K562 (cell line): Measurements from ENCODE around the gene PLAC9. TPM values are rescaled to one million over a fixed set of nuclear protein-coding genes. Genes with fewer than 3 reads are reported as not detected.

ENCODE experiments used
- ATAC-seq: fragments of 200-7000 bp; cut with Tn5 transposase; 3 replicates; pipeline ENCODE4 v1.9.1; 2020; ENCODE audit warnings: moderate library complexity
- BruUV-seq: library from RNA; stranded (reverse); fragments of 400-500 nt; replicated peaks from 2 replicates; lab custom pipeline; 2021; lab: Mats Ljungman, UMichigan
- CTCF ChIA-PET: fragments of 300-600 bp; formaldehyde crosslinking; extraction: SDS; loops from one replicate; lab custom pipeline; 2021; ENCODE audit warnings: low intra/inter-chr PET ratio; lab: Yijun Ruan, JAX
- POLR2A ChIA-PET: fragments of 300-600, 350-650 bp; sonication (Branson Sonifier 250); formaldehyde crosslinking; extraction: SDS; loops from one replicate; lab custom pipeline; 2021; ENCODE audit warnings: antibody characterized with exemption, inconsistent platforms; lab: Yijun Ruan, JAX
- DNase-seq, 4 experiments: peaks; one replicate each; pipeline versions ENCODE4 v3.0.0 to v3.0.0-alpha.2; 2011 to 2018; ENCODE audit warnings: low spot score in 3 of 4, mixed read lengths in 3 of 4; ENCODE audit errors: extremely low read depth in 1 of 4
- FAIRE-seq: peaks from 2 replicates; lab custom pipeline; 2011; peaks lifted over from hg19 to GRCh38; lab: Jason Lieb, UNC
- H2AFZ ChIP-seq: 2 replicates; pipeline ENCODE4 v1.6.0; 2011; ENCODE audit warnings: low read depth, low read length, control low read depth, inconsistent platforms
- H3K27ac ChIP-seq: fragments of 200-600 bp; 3 replicates; pipeline ENCODE4 v1.8.0; 2011; ENCODE audit warnings: low read depth, mild to moderate bottlenecking, control low read depth, inconsistent platforms, low read length, moderate library complexity, mixed read lengths; ENCODE audit errors: extremely low read depth
- H3K27me3 ChIP-seq, 2 experiments: fragments of 300-600 bp in 1 of 2; 2 replicates in 1 of 2; 3 replicates in 1 of 2; pipeline versions ENCODE4 v1.6.0 to v1.8.0; 2011; ENCODE audit warnings: inconsistent platforms in 2 of 2, low read length in 2 of 2, mild to moderate bottlenecking in 1 of 2, mixed read lengths in 1 of 2, moderate library complexity in 1 of 2; ENCODE audit not compliant: control insufficient read depth in 2 of 2, insufficient read depth in 2 of 2
- H3K36me3 ChIP-seq: fragments of 300-600 bp; 3 replicates; pipeline ENCODE4 v1.8.0; 2011; ENCODE audit warnings: mild to moderate bottlenecking, low read length, inconsistent platforms; ENCODE audit not compliant: control insufficient read depth, insufficient read depth
- H3K4me1 ChIP-seq, 2 experiments: fragments of 200-600 bp in 1 of 2; replicated peaks in 1 of 2; 2 replicates in 1 of 2; 3 replicates in 1 of 2; pipeline versions ENCODE4 v1.5.1 to v1.8.0; 2011; ENCODE audit warnings: inconsistent platforms in 2 of 2, low read length in 2 of 2, mild to moderate bottlenecking in 1 of 2, mixed read lengths in 1 of 2, moderate library complexity in 1 of 2; ENCODE audit not compliant: control insufficient read depth in 2 of 2, insufficient read depth in 2 of 2
- H3K4me2 ChIP-seq: 2 replicates; pipeline ENCODE4 v1.6.1; 2011; ENCODE audit warnings: low read length, control low read depth, inconsistent platforms, mixed read lengths; ENCODE audit not compliant: insufficient read depth
- H3K4me3 ChIP-seq: fragments of 200-600 bp; sonication (generic), shearing (Covaris generic); 2 replicates; pipeline ENCODE4 v1.5.1; 2016; ENCODE audit warnings: control low read depth, inconsistent platforms
- H3K79me2 ChIP-seq: fragments of 200-600 bp; 3 replicates; pipeline ENCODE4 v1.8.0; 2011; ENCODE audit warnings: low read length, inconsistent platforms; ENCODE audit not compliant: control insufficient read depth, insufficient read depth
- H3K9ac ChIP-seq, 2 experiments: 2 replicates each; pipeline versions ENCODE4 v1.6.0 to v1.6.1; 2011; ENCODE audit warnings: low read depth in 2 of 2, low read length in 2 of 2, control low read depth in 1 of 2, inconsistent platforms in 1 of 2, mild to moderate bottlenecking in 1 of 2, mixed read lengths in 1 of 2; ENCODE audit not compliant: insufficient read depth in 1 of 2
- H3K9me1 ChIP-seq: one replicate; pipeline ENCODE4 v1.6.0; 2011; ENCODE audit warnings: inconsistent platforms, mild to moderate bottlenecking, low read length, moderate library complexity; ENCODE audit not compliant: control insufficient read depth, insufficient read depth
- H3K9me3 ChIP-seq: replicated peaks from 2 replicates; pipeline ENCODE4 v1.5.1; 2011; ENCODE audit warnings: low read depth, low read length, inconsistent platforms; ENCODE audit not compliant: control insufficient read depth, insufficient read depth
- H4K20me1 ChIP-seq: replicated peaks from 2 replicates; pipeline ENCODE4 v1.6.1; 2011; ENCODE audit warnings: low read length, inconsistent platforms, mixed read lengths; ENCODE audit not compliant: control insufficient read depth, insufficient read depth
- ADNP ChIP-seq: fragments of 200-800 bp; sonication (Bioruptor generic); IDR thresholded peaks from 2 replicates; pipeline ENCODE4 v1.6.1; 2016; ENCODE audit warnings: missing genetic modification characterization, missing compliant biosample characterization
- BRF1 ChIP-seq: IDR thresholded peaks from 3 replicates; pipeline ENCODE4 v1.6.1; 2011; ENCODE audit warnings: borderline replicate concordance, mild to moderate bottlenecking; ENCODE audit not compliant: insufficient read length; ENCODE audit errors: extremely low read depth
- CC2D1A ChIP-seq: fragments of 450-650 bp; IDR thresholded peaks from 2 replicates; pipeline ENCODE4 v1.6.1; 2017; ENCODE audit warnings: mild to moderate bottlenecking
- MAFF ChIP-seq: IDR thresholded peaks from 2 replicates; pipeline ENCODE4 v1.6.1; 2012; ENCODE audit warnings: low read length, improper control_type of control experiment
- MCM7 ChIP-seq, 2 experiments: fragments of 450-650 bp; IDR thresholded peaks; 2 replicates each; pipeline ENCODE4 v1.6.1; 2016 to 2018
- PCBP1 ChIP-seq: fragments of 200-400 bp; formaldehyde crosslinking; IDR thresholded peaks from 2 replicates; pipeline ENCODE4 v1.6.1; 2018; ENCODE audit warnings: mild to moderate bottlenecking, low read depth, low read length; ENCODE audit not compliant: poor library complexity, severe bottlenecking
- PKNOX1 ChIP-seq: fragments of 450-650 bp; IDR thresholded peaks from 2 replicates; pipeline ENCODE4 v1.6.1; 2016
- TBL1XR1 ChIP-seq, 2 experiments: IDR thresholded peaks; 2 replicates each; pipeline ENCODE4 v1.6.1; 2012; ENCODE audit warnings: improper control_type of control experiment in 2 of 2, low read length in 2 of 2, mild to moderate bottlenecking in 1 of 2
- WGBS: fragments of 100-300 bp; shearing (Covaris generic); methylation state at CpG from one replicate; pipeline ENCODE4 v1.1.6; 2016; ENCODE audit warnings: low coverage, mixed read lengths; ENCODE audit not compliant: insufficient coverage; ENCODE audit errors: missing lambda C conversion rate; 5-methylcytosine and 5-hydroxymethylcytosine counted together
- in situ Hi-C: fragments of 300-500 bp; cut with MboI; formaldehyde crosslinking; loops from 4 replicates; pipeline ENCODE4 v1.15.0; 2018; ENCODE audit warnings: inconsistent platforms, mixed read lengths
- intact Hi-C: fragments of 100-400 bp; cut with micrococcal nuclease; formaldehyde crosslinking; loops from 2 replicates; pipeline ENCODE4 v1.14.2; 2022
- polyA plus RNA-seq, 8 experiments: library from polyadenylated mRNA; depleted of rRNA in 4 of 8; stranded (reverse) in 5 of 8; unstranded in 3 of 8; fragments of >200 nt; fragmentation: Nextera tagmentation in 2 of 8; fragmentation: Illumina TruSeq in 1 of 8; extraction: Ambion mirVana in 2 of 8; extraction: Trizol in 1 of 8; gene quantifications; 2 replicates each; pipeline versions ENCODE4 v1.2.1 to v1.2.3, GENCODE V29; 2011 to 2014; ENCODE audit warnings: inconsistent platforms in 1 of 8, missing spikeins in 1 of 8
- total RNA-seq, 7 experiments: library from RNA; depleted of rRNA in 6 of 7; stranded (reverse); fragments of >200 nt in 6 of 7; fragmentation: Illumina TruSeq in 2 of 7; extraction: Trizol in 2 of 7; gene quantifications; 2 replicates each; pipeline versions ENCODE4 v1.2.1 to v1.2.3, GENCODE V29; 2011 to 2021; ENCODE audit warnings: low replicate concordance in 1 of 7

Gene PLAC9
- total and polyA plus RNA-seq, 9 of the 15 experiments (the other 6 are each of a cell fraction or from before 2014, with no cell fraction given), result not detected

- in situ Hi-C loops, result no loop called here
- H3K9me3 ChIP-seq, result no peaks in the 10 kb centered on the region
- CTCF ChIA-PET, result no interaction called here
- H3K9ac ChIP-seq, result no peak overlapping the region
- no peak overlapping the region for H2AFZ ChIP-seq
- no TSS peak for BruUV-seq
- H3K4me3 ChIP-seq, result no peak overlapping the region
- ATAC-seq (no peak), FAIRE-seq (no peak), DNase-seq (no peak)
- peaks cover 8 to 9% of the 10 kb centered on the region in 2 experiments; a peak in 3 of 5 replicates for H3K27me3 ChIP-seq
- no peaks in the 10 kb centered on the region for H4K20me1 ChIP-seq
- H3K79me2 ChIP-seq, result no peaks in the 10 kb centered on the region
- H3K27ac ChIP-seq, result no peak overlapping the region
- no peak overlapping the region for H3K4me2 ChIP-seq
- no peaks in the 10 kb centered on the region for H3K9me1 ChIP-seq
- WGBS, result 1% methylated on average over 4 of the region's 4 CpGs
- POLR2A ChIA-PET, result interaction anchor here (0.8 to 1.1 kb wide), 2 partner anchors 12 to 85 kb away, joined by 3 read pairs; no protein-coding TSS in a partner anchor
- TF ChIP-seq PKNOX1, result no peak
- no peaks in the 10 kb centered on the region for H3K36me3 ChIP-seq
- no peaks in the 10 kb centered on the region for H3K4me1 ChIP-seq
- intact Hi-C loops, result no loop called here
Measured at GRCh38 chr10:80118669-80119068, 13.9 kb upstream of the PLAC9 start.

- H3K36me3 ChIP-seq, result no peaks in the 10 kb centered on the region
- H3K4me2 ChIP-seq, result no peak overlapping the region
- ChIA-PET POLR2A (no interaction called here), CTCF (no interaction called here)
- H2AFZ ChIP-seq, result no peak overlapping the region
- no peak overlapping the region for H3K9ac ChIP-seq
- DNase-seq (no peak), FAIRE-seq (no peak), ATAC-seq (no peak)
- H3K79me2 ChIP-seq, result no peaks in the 10 kb centered on the region
- BruUV-seq, result no TSS peak
- H4K20me1 ChIP-seq, result no peaks in the 10 kb centered on the region
- H3K9me3 ChIP-seq, result no peaks in the 10 kb centered on the region
- peaks cover 8 to 11% of the 10 kb centered on the region in 2 experiments for H3K27me3 ChIP-seq
- H3K27ac ChIP-seq, result no peak overlapping the region
- H3K4me3 ChIP-seq, result no peak overlapping the region
- in situ Hi-C loops (loop anchor here (10.0 kb wide), 1 partner anchor 577 kb away; no protein-coding TSS in a partner anchor), intact Hi-C loops (loop anchor here (10.0 kb wide), 2 partner anchors 187 to 587 kb away; no protein-coding TSS in a partner anchor)
- H3K4me1 ChIP-seq, result no peaks in the 10 kb centered on the region
- no peaks in the 10 kb centered on the region for H3K9me1 ChIP-seq
- no peak for TF ChIP-seq CC2D1A
- TF ChIP-seq ADNP (tag), result no peak
- no peak for TF ChIP-seq TBL1XR1 (IDR thresholded peaks at IDR 0.05; ENCODE audit: low read length in 2 of 2)
- no peak for TF ChIP-seq PCBP1
- no peak for TF ChIP-seq MCM7 (IDR thresholded peaks at IDR 0.05)
- no peak for TF ChIP-seq BRF1
- no peak for TF ChIP-seq MAFF
Measured at GRCh38 chr10:80122110-80122710, 10.3 kb upstream of the PLAC9 start.
